IMR-90 (cell line): ENCODE data around the gene FTCDNL1. TPM values are rescaled to one million over a fixed set of nuclear protein-coding genes. Genes with fewer than 3 reads are reported as not detected.

Source experiments
- ATAC-seq: fragments of 200-7000 bp; cut with Tn5 transposase; 2 replicates; pipeline ENCODE4 v1.9.1; 2020; ENCODE audit warnings: low read depth, mild to moderate bottlenecking, moderate library complexity
- BruUV-seq: library from RNA; stranded (reverse); fragments of 400-500 nt; replicated peaks from 2 replicates; lab custom pipeline; 2021; lab: Mats Ljungman, UMichigan
- CTCF ChIA-PET: fragments of 300-600 bp; formaldehyde crosslinking; extraction: SDS; loops from one replicate; lab custom pipeline; 2021; ENCODE audit warnings: antibody characterized with exemption; lab: Yijun Ruan, JAX
- POLR2A ChIA-PET: fragments of 300-600 bp; sonication (Branson Sonifier 250); formaldehyde crosslinking; loops from one replicate; lab custom pipeline; 2022; ENCODE audit warnings: antibody characterized with exemption; ENCODE audit not compliant: unreplicated experiment; lab: Charles Lee
- DNase-seq: peaks from one replicate; pipeline ENCODE4 v3.0.0; 2013
- H2AFZ ChIP-seq: replicated peaks from 2 replicates; pipeline ENCODE3; 2013; ENCODE audit warnings: low read length, mild to moderate bottlenecking; ENCODE audit not compliant: poor library complexity
- H2AK5ac ChIP-seq: 2 replicates; pipeline ENCODE4 v1.6.1; 2013; ENCODE audit warnings: low read depth, low read length, inconsistent platforms
- H2AK9ac ChIP-seq: replicated peaks from 2 replicates; pipeline ENCODE3; 2013; ENCODE audit warnings: mild to moderate bottlenecking, low read depth, low read length, moderate library complexity; ENCODE audit not compliant: poor library complexity
- H2BK120ac ChIP-seq: 2 replicates; pipeline ENCODE4 v1.6.1; 2013; ENCODE audit warnings: low read depth, low read length, inconsistent platforms
- H2BK15ac ChIP-seq: 3 replicates; pipeline ENCODE4 v1.6.1; 2013; ENCODE audit warnings: low read depth, low read length, inconsistent platforms
- H2BK20ac ChIP-seq: 2 replicates; pipeline ENCODE4 v1.6.1; 2013; ENCODE audit warnings: low read depth, mild to moderate bottlenecking, inconsistent platforms, low read length, moderate library complexity
- H2BK5ac ChIP-seq: 2 replicates; pipeline ENCODE4 v1.6.1; 2013; ENCODE audit warnings: mild to moderate bottlenecking, low read depth, low read length, inconsistent platforms; ENCODE audit not compliant: poor library complexity, severe bottlenecking
- H3K14ac ChIP-seq: replicated peaks from 2 replicates; pipeline ENCODE4 v1.6.1; 2013; ENCODE audit warnings: low read depth, low read length, inconsistent platforms
- H3K18ac ChIP-seq: 2 replicates; pipeline ENCODE4 v1.6.1; 2013; ENCODE audit warnings: low read depth, low read length, control low read depth
- H3K23ac ChIP-seq: 2 replicates; pipeline ENCODE4 v1.6.1; 2013; ENCODE audit warnings: low read depth, low read length, inconsistent platforms
- H3K27ac ChIP-seq: 2 replicates; pipeline ENCODE4 v1.5.1; 2013; ENCODE audit warnings: mild to moderate bottlenecking, control low read depth, low read length; ENCODE audit not compliant: insufficient read depth
- H3K27me3 ChIP-seq: 2 replicates; pipeline ENCODE4 v1.6.1; 2013; ENCODE audit warnings: low read length; ENCODE audit not compliant: control insufficient read depth, insufficient read depth
- H3K36me3 ChIP-seq: 2 replicates; pipeline ENCODE4 v1.6.1; 2013; ENCODE audit warnings: low read length, mixed read lengths; ENCODE audit not compliant: control insufficient read depth, insufficient read depth
- H3K4ac ChIP-seq: 2 replicates; pipeline ENCODE4 v1.6.1; 2013; ENCODE audit warnings: low read depth, low read length, inconsistent platforms
- H3K4me1 ChIP-seq: 2 replicates; pipeline ENCODE4 v1.6.1; 2013; ENCODE audit warnings: low read length, mixed read lengths; ENCODE audit not compliant: control insufficient read depth, insufficient read depth
- H3K4me2 ChIP-seq: 2 replicates; pipeline ENCODE4 v1.6.1; 2013; ENCODE audit warnings: low read depth, mild to moderate bottlenecking, control low read depth, low read length, moderate library complexity
- H3K4me3 ChIP-seq: 2 replicates; pipeline ENCODE4 v1.5.1; 2013; ENCODE audit warnings: low read depth, mild to moderate bottlenecking, control low read depth, low read length, moderate library complexity; ENCODE audit not compliant: insufficient read depth
- H3K56ac ChIP-seq: 2 replicates; pipeline ENCODE4 v1.6.1; 2013; ENCODE audit warnings: low read length, inconsistent platforms; ENCODE audit not compliant: insufficient read depth; ENCODE audit errors: extremely low read depth
- H3K79me1 ChIP-seq, 2 experiments: 2 replicates each; pipeline ENCODE4 v1.6.1; 2013; ENCODE audit warnings: low read length in 2 of 2, inconsistent platforms in 1 of 2, low read depth in 1 of 2
- H3K9ac ChIP-seq: 2 replicates; pipeline ENCODE4 v1.6.1; 2013; ENCODE audit warnings: low read depth, low read length, control low read depth
- H3K9me1 ChIP-seq: 2 replicates; pipeline ENCODE4 v1.6.1; 2013; ENCODE audit warnings: low read length, inconsistent platforms; ENCODE audit not compliant: insufficient read depth
- H3K9me3 ChIP-seq: 2 replicates; pipeline ENCODE4 v1.6.1; 2013; ENCODE audit warnings: low read length; ENCODE audit not compliant: control insufficient read depth, insufficient read depth
- H4K20me1 ChIP-seq: 2 replicates; pipeline ENCODE4 v1.6.1; 2013; ENCODE audit warnings: low read length, inconsistent platforms; ENCODE audit not compliant: insufficient read depth
- H4K5ac ChIP-seq: 2 replicates; pipeline ENCODE4 v1.6.1; 2013; ENCODE audit warnings: mild to moderate bottlenecking, low read depth, low read length, control low read depth
- H4K8ac ChIP-seq, 2 experiments: 2 replicates each; pipeline ENCODE4 v1.6.1; 2013; ENCODE audit warnings: low read depth in 2 of 2, low read length in 2 of 2, control low read depth in 1 of 2, inconsistent platforms in 1 of 2
- H4K91ac ChIP-seq: 2 replicates; pipeline ENCODE4 v1.6.1; 2013; ENCODE audit warnings: low read depth, low read length, inconsistent platforms; ENCODE audit not compliant: insufficient read depth
- BHLHE40 ChIP-seq: fragments of 150-350 bp; IDR thresholded peaks from 2 replicates; pipeline ENCODE4 v1.6.1; 2016; ENCODE audit warnings: mild to moderate bottlenecking, low read depth, low read length
- CEBPB ChIP-seq: IDR thresholded peaks from 2 replicates; pipeline ENCODE4 v1.6.1; 2012; ENCODE audit warnings: low read depth, low read length, improper control_type of control experiment
- CTCF ChIP-seq: conservative IDR thresholded peaks from 2 replicates; pipeline ENCODE4 v1.5.1; 2012; ENCODE audit warnings: mild to moderate bottlenecking, low read depth, low read length, improper control_type of control experiment
- ELK1 ChIP-seq: fragments of 150-350 bp; IDR thresholded peaks from 2 replicates; pipeline ENCODE4 v1.6.1; 2016; ENCODE audit warnings: low read depth, mild to moderate bottlenecking, low read length, moderate library complexity, borderline replicate concordance
- FOS ChIP-seq: fragments of 150-350 bp; IDR thresholded peaks from 2 replicates; pipeline ENCODE4 v1.6.1; 2016; ENCODE audit warnings: low read depth, low read length
- MAFK ChIP-seq: IDR thresholded peaks from 2 replicates; pipeline ENCODE4 v1.6.1; 2012; ENCODE audit warnings: low read depth, low read length, improper control_type of control experiment
- MAZ ChIP-seq: IDR thresholded peaks from 2 replicates; pipeline ENCODE4 v1.6.1; 2012; ENCODE audit warnings: low read depth, mild to moderate bottlenecking, low read length, improper control_type of control experiment, moderate library complexity, borderline replicate concordance
- MXI1 ChIP-seq: IDR thresholded peaks from 2 replicates; pipeline ENCODE4 v1.6.1; 2012; ENCODE audit warnings: low read depth, mild to moderate bottlenecking, low read length, moderate library complexity, borderline replicate concordance
- NFE2L2 ChIP-seq: fragments of 150-350 bp; IDR thresholded peaks from 2 replicates; pipeline ENCODE4 v1.6.1; 2016; ENCODE audit warnings: low read depth, mild to moderate bottlenecking, low read length
- POLR2A ChIP-seq: IDR thresholded peaks from 2 replicates; pipeline ENCODE4 v1.6.1; 2012; ENCODE audit warnings: mild to moderate bottlenecking, low read depth, low read length
- RCOR1 ChIP-seq: IDR thresholded peaks from 2 replicates; pipeline ENCODE4 v1.6.1; 2012; ENCODE audit warnings: mild to moderate bottlenecking, low read length, improper control_type of control experiment; ENCODE audit not compliant: insufficient replicate concordance
- SMC3 ChIP-seq: fragments of 150-350 bp; IDR thresholded peaks from 2 replicates; pipeline ENCODE4 v1.6.1; 2016; ENCODE audit warnings: low read depth, mild to moderate bottlenecking, antibody characterized with exemption, low read length, moderate library complexity
- USF2 ChIP-seq: fragments of 150-350 bp; IDR thresholded peaks from 2 replicates; pipeline ENCODE4 v1.6.1; 2017; ENCODE audit warnings: mild to moderate bottlenecking, antibody characterized with exemption, low read length, low read depth
- WGBS, 2 experiments: methylation state at CpG; one replicate each; pipeline versions ENCODE4 v1.1.5 to v1.1.7; 2013; ENCODE audit warnings: missing lambda C conversion rate in 2 of 2; ENCODE audit not compliant: insufficient read length in 1 of 2; ENCODE audit errors: extremely low coverage in 2 of 2; 5-methylcytosine and 5-hydroxymethylcytosine counted together
- dilution Hi-C: fragments of 300-500 bp; cut with HindIII; formaldehyde crosslinking; loops from one replicate; pipeline ENCODE4 v1.14.3; 2018; ENCODE audit warnings: low sequenced_read_pairs; ENCODE audit not compliant: unreplicated experiment
- in situ Hi-C: fragments of 300-500 bp; cut with MboI; formaldehyde crosslinking; loops from 3 replicates; pipeline ENCODE4 v1.14.3; 2019; ENCODE audit warnings: low sequenced_read_pairs, inconsistent platforms, mixed read lengths
- intact Hi-C: fragments of 100-400 bp; cut with micrococcal nuclease; formaldehyde crosslinking; loops from 2 replicates; pipeline ENCODE4 v1.10.0; 2022
- polyA plus RNA-seq, 3 experiments: library from polyadenylated mRNA; depleted of rRNA; stranded (reverse); fragments of >200 nt; gene quantifications; 2 replicates each; pipeline ENCODE4 v1.2.3, GENCODE V29; 2012; ENCODE audit warnings: low replicate concordance in 1 of 3
- total RNA-seq: library from RNA; depleted of rRNA; stranded (reverse); fragments of >200 nt; gene quantifications from 2 replicates; pipeline ENCODE4 v1.2.3, GENCODE V29; 2012

The FTCDNL1 gene
- total and polyA plus RNA-seq, 2 of the 4 experiments (the other 2 are of a cell fraction), result 0.18 to 0.21 TPM

GRCh38 chr2:199718074-199718473 lies 132.9 kb downstream of the FTCDNL1 start:
- H2AK5ac ChIP-seq, result no peak overlapping the region
- H2AK9ac ChIP-seq, result no peak overlapping the region
- no peak overlapping the region for H2BK20ac ChIP-seq
- in situ Hi-C loops (no loop called here), intact Hi-C loops (no loop called here), dilution Hi-C loops (no loop called here)
- no peak overlapping the region for H2BK15ac ChIP-seq
- H3K9me1 ChIP-seq, result no peaks in the 10 kb centered on the region
- BruUV-seq, result no TSS peak
- TF ChIP-seq ELK1, result no peak
- no peak for TF ChIP-seq CEBPB
- no peak for TF ChIP-seq CTCF
- TF ChIP-seq MAFK, result no peak
- TF ChIP-seq RCOR1, result no peak
- no peak for TF ChIP-seq MXI1
- TF ChIP-seq BHLHE40, result no peak
- no peak for TF ChIP-seq SMC3
- TF ChIP-seq FOS, result no peak
- TF ChIP-seq NFE2L2, result no peak
- TF ChIP-seq POLR2A, result no peak
- no peak for TF ChIP-seq MAZ
- TF ChIP-seq USF2, result no peak
- H3K4me2 ChIP-seq, result no peak overlapping the region
- no peak overlapping the region for H3K4me3 ChIP-seq
- no peaks in the 10 kb centered on the region for H4K20me1 ChIP-seq
- H3K27me3 ChIP-seq, result no peaks in the 10 kb centered on the region
- no peak overlapping the region for H4K91ac ChIP-seq
- DNase-seq (no peak), ATAC-seq (no peak)
- H3K56ac ChIP-seq, result no peak overlapping the region
- H2BK120ac ChIP-seq, result no peak overlapping the region
- no peak overlapping the region for H4K8ac ChIP-seq
- no peaks in the 10 kb centered on the region for H3K4me1 ChIP-seq
- no peaks in the 10 kb centered on the region for H3K9me3 ChIP-seq
- no peak overlapping the region for H4K5ac ChIP-seq
- H3K18ac ChIP-seq, result no peak overlapping the region
- no peak overlapping the region for H2AFZ ChIP-seq
- no peak overlapping the region for H3K14ac ChIP-seq
- H3K23ac ChIP-seq, result no peak overlapping the region
- WGBS, 2 experiments, result no CpG with 5 or more reads among the region's 4 CpGs
- ChIA-PET CTCF (no interaction called here), POLR2A (no interaction called here)
- no peak overlapping the region for H3K27ac ChIP-seq
- no peaks in the 10 kb centered on the region for H3K79me1 ChIP-seq
- no peak overlapping the region for H3K4ac ChIP-seq
- no peak overlapping the region for H2BK5ac ChIP-seq
- no peaks in the 10 kb centered on the region for H3K36me3 ChIP-seq
- no peak overlapping the region for H3K9ac ChIP-seq
